HCT116 (cell line): ENCODE results near the gene COPZ1. TPM values are rescaled to one million over a fixed set of nuclear protein-coding genes. Genes with fewer than 3 reads are reported as not detected.

ENCODE experiments used
- ATAC-seq: fragments of 200-7000 bp; cut with Tn5 transposase; 2 replicates; pipeline ENCODE4 v1.9.1; 2020; ENCODE audit warnings: mild to moderate bottlenecking, moderate library complexity
- BruUV-seq: library from RNA; stranded (reverse); fragments of 400-500 nt; replicated peaks from 2 replicates; lab custom pipeline; 2021; lab: Mats Ljungman, UMichigan
- CTCF ChIA-PET: fragments of 300-600 bp; sonication (Branson Sonifier 250); formaldehyde crosslinking; loops from one replicate; lab custom pipeline; 2021; ENCODE audit warnings: antibody characterized with exemption; lab: Charles Lee
- POLR2A ChIA-PET: fragments of 300-600, 350-600 bp; sonication (Branson Sonifier 250); formaldehyde crosslinking; loops from one replicate; lab custom pipeline; 2021; ENCODE audit warnings: antibody characterized with exemption; lab: Charles Lee
- RAD21 ChIA-PET, 2 experiments: fragments of 300-600 bp; sonication (Branson Sonifier 250); formaldehyde crosslinking; loops; one replicate each; lab custom pipeline; 2023; ENCODE audit warnings: low total read pairs in 2 of 2; ENCODE audit not compliant: uncharacterized antibody in 2 of 2, unreplicated experiment in 2 of 2, low non-redundant PET in 1 of 2; lab: Charles Lee
- DNase-seq: peaks from one replicate; pipeline ENCODE4 v3.0.0-alpha.2; 2010; ENCODE audit warnings: low read depth, low spot score
- H2AFZ ChIP-seq: fragments of 200-600 bp; shearing (Covaris generic), sonication (generic); 2 replicates; pipeline ENCODE4 v1.6.1; 2017; ENCODE audit warnings: low read depth, mixed run types, mixed read lengths, antibody characterized with exemption, low read length; ENCODE audit not compliant: poor library complexity, severe bottlenecking
- H3K27ac ChIP-seq: 2 replicates; pipeline ENCODE4 v1.5.1; 2012; ENCODE audit warnings: low read depth, low read length
- H3K27me3 ChIP-seq: fragments of 200-600 bp; sonication (generic); 2 replicates; pipeline ENCODE4 v1.6.1; 2016; ENCODE audit warnings: mixed run types, low read length, mixed read lengths; ENCODE audit not compliant: insufficient read depth
- H3K36me3 ChIP-seq, 2 experiments: fragments of 200-500 bp in 1 of 2; fragments of 200-600 bp in 1 of 2; sonication (Bioruptor generic) in 1 of 2; sonication (generic) in 1 of 2; 2 replicates each; pipeline versions ENCODE4 v1.5.1 to v1.6.1; 2014 to 2016; ENCODE audit warnings: low read length in 2 of 2, inconsistent platforms in 1 of 2, mixed read lengths in 1 of 2, mixed run types in 1 of 2; ENCODE audit not compliant: insufficient read depth in 2 of 2, control insufficient read depth in 1 of 2
- H3K4me1 ChIP-seq, 2 experiments: fragments of 200-600 bp in 1 of 2; sonication (generic) in 1 of 2; 2 replicates each; pipeline versions ENCODE4 v1.5.1 to v1.6.1; 2012 to 2017; ENCODE audit warnings: low read length in 2 of 2, inconsistent platforms in 1 of 2, mild to moderate bottlenecking in 1 of 2, mixed read lengths in 1 of 2, mixed run types in 1 of 2, moderate library complexity in 1 of 2; ENCODE audit not compliant: insufficient read depth in 2 of 2, control insufficient read depth in 1 of 2
- H3K4me2 ChIP-seq: fragments of 200-600 bp; sonication (generic); 2 replicates; pipeline ENCODE4 v1.6.1; 2017; ENCODE audit warnings: mixed run types, low read length, mixed read lengths
- H3K4me3 ChIP-seq, 2 experiments: fragments of 200-600 bp in 1 of 2; sonication (generic) in 1 of 2; replicated peaks in 1 of 2; 2 replicates each; pipeline ENCODE4 v1.5.1; 2011 to 2016; ENCODE audit warnings: low read length in 2 of 2, control low read depth in 1 of 2, low read depth in 1 of 2, mild to moderate bottlenecking in 1 of 2, mixed read lengths in 1 of 2, mixed run types in 1 of 2
- H3K79me2 ChIP-seq: fragments of 200-600 bp; sonication (generic); 2 replicates; pipeline ENCODE4 v1.6.1; 2017; ENCODE audit warnings: mild to moderate bottlenecking, mixed run types, low read length, moderate library complexity, mixed read lengths; ENCODE audit not compliant: insufficient read depth
- H3K9ac ChIP-seq: fragments of 200-600 bp; sonication (generic); 2 replicates; pipeline ENCODE4 v1.6.1; 2016; ENCODE audit warnings: low read length, mixed read lengths
- H3K9me2 ChIP-seq: fragments of 200-600 bp; sonication (generic), shearing (Covaris generic); 2 replicates; pipeline ENCODE4 v1.6.1; 2017; ENCODE audit warnings: mixed run types, mild to moderate bottlenecking, moderate library complexity; ENCODE audit not compliant: insufficient read depth
- H3K9me3 ChIP-seq, 2 experiments: fragments of 200-500 bp in 1 of 2; fragments of 200-600 bp in 1 of 2; sonication (Bioruptor generic) in 1 of 2; sonication (generic) in 1 of 2; 2 replicates each; pipeline ENCODE4 v1.6.1; 2014 to 2017; ENCODE audit warnings: low read length in 2 of 2, mixed read lengths in 2 of 2, inconsistent platforms in 1 of 2, low read depth in 1 of 2, mild to moderate bottlenecking in 1 of 2, mixed run types in 1 of 2, moderate library complexity in 1 of 2; ENCODE audit not compliant: control insufficient read depth in 1 of 2, insufficient read depth in 1 of 2
- H4K20me1 ChIP-seq: fragments of 200-600 bp; sonication (generic), shearing (Covaris generic); 2 replicates; pipeline ENCODE4 v1.6.1; 2017; ENCODE audit warnings: mixed run types, mild to moderate bottlenecking, moderate library complexity; ENCODE audit not compliant: insufficient read depth
- CBX3 ChIP-seq: IDR thresholded peaks from 2 replicates; pipeline ENCODE4 v1.6.1; 2012; ENCODE audit warnings: low read depth
- FOSL1 ChIP-seq: IDR thresholded peaks from 2 replicates; pipeline ENCODE4 v1.6.1; 2012; ENCODE audit warnings: low read depth
- POLR2A ChIP-seq: IDR thresholded peaks from 2 replicates; pipeline ENCODE4 v1.7.0; 2011; ENCODE audit warnings: borderline replicate concordance; ENCODE audit not compliant: insufficient read depth, insufficient read length; ENCODE audit errors: extremely low read depth
- POLR2AphosphoS5 ChIP-seq: IDR thresholded peaks from 2 replicates; pipeline ENCODE4 v1.6.1; 2011; ENCODE audit warnings: mild to moderate bottlenecking, low read depth, low read length, moderate library complexity
- RAD21 ChIP-seq: IDR thresholded peaks from 2 replicates; pipeline ENCODE4 v1.6.1; 2012; ENCODE audit warnings: low read depth, mild to moderate bottlenecking
- TCF7L2 ChIP-seq: IDR thresholded peaks from 2 replicates; pipeline ENCODE4 v1.7.0; 2011; ENCODE audit warnings: borderline replicate concordance, inconsistent platforms; ENCODE audit not compliant: insufficient read depth, insufficient read length; ENCODE audit errors: extremely low read depth
- ZFX ChIP-seq: fragments of 450-650 bp; IDR thresholded peaks from 2 replicates; pipeline ENCODE4 v1.6.1; 2017
- intact Hi-C: fragments of 100-400 bp; cut with micrococcal nuclease; formaldehyde crosslinking; loops from 2 replicates; pipeline ENCODE4 v1.10.0; 2022
- total RNA-seq: library from RNA; stranded (reverse); gene quantifications from one replicate; pipeline ENCODE4 v1.2.1, GENCODE V29; 2021; ENCODE audit not compliant: unreplicated experiment
- TF ChIP-seq, protein P1 (sequence below): IDR thresholded peaks from 2 replicates; pipeline ENCODE4 v1.6.1; 2012

COPZ1 gene
- total RNA-seq, 1 experiment from 2014 or later: 191 TPM

GRCh38 chr12:54358945-54359761, 34.2 kb downstream of the COPZ1 start (continued):
- TF ChIP-seq FOSL1: peak; percentile 41; the same call in 1 of the 2 replicates
- TF ChIP-seq POLR2AphosphoS5: peak; percentile 57; the same call in 1 of the 2 replicates
- peak; percentile 59 for TF ChIP-seq TCF7L2
- no peak for TF ChIP-seq RAD21
- no peak for TF ChIP-seq POLR2A
- no peak; the same call in 1 of the 2 replicates for TF ChIP-seq ZFX

DNA sequence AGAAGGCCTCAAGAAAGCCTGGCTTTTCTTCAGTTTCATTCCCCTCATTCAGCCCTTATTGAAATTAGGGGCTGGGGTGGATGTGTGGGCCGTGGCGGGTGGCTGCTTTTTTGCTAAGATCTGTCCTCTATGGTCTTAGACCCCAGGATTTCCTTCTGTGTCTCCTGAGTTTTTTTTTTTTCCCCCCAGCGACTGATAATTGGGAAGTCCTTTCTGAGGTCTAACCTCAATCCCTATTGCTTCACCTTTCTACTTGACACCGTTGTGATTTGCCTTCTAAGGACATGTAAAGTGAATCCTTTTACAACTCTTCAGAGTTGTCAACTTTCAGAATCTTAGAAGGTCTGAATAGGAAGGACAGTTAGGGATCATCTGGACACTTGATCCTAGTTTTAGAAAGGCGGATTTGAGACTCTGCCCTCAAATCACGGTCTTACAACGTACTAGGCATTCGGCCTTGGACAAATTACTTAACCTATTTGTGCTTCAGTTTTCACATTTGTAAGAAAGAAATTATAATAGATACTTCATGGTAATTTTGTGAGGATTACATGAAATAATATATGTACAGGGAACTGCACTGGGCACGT, 34.9 kb downstream of the COPZ1 start:
- intact Hi-C loops: loop anchor here (1.0 to 5.0 kb wide), 5 partner anchors 33 to 140 kb away; partner anchors contain the start of gene COPZ1
- Histone ChIP-seq H3K9ac (peak overlapping the region; percentile 76), H3K4me1 (peaks cover 26 to 36% of the 10 kb centered on the region in 2 experiments), H2AFZ (no peak overlapping the region), H3K36me3 (no peaks in the 10 kb centered on the region), H4K20me1 (no peaks in the 10 kb centered on the region), H3K79me2 (no peaks in the 10 kb centered on the region), H3K27me3 (no peaks in the 10 kb centered on the region), H3K4me2 (peak overlapping the region; percentile 97), H3K9me2 (no peaks in the 10 kb centered on the region), H3K27ac (peak overlapping the region; percentile 54), H3K4me3 (peak overlapping the region; percentile 41 to 68), H3K9me3 (no peaks in the 10 kb centered on the region)
- ChIA-PET CTCF (interaction anchor here (0.7 to 3.3 kb wide), 22 partner anchors 8 to 343 kb away, joined by 3 to 27 read pairs (median 6); partner anchors contain the start of gene COPZ1), POLR2A (interaction anchor here (0.8 to 2.1 kb wide), 9 partner anchors 11 to 328 kb away, joined by 3 to 14 read pairs (median 6); partner anchors contain the start of genes CBX5, COPZ1 and HNRNPA1), RAD21 (interaction anchor here (0.6 to 1.4 kb wide), 6 partner anchors 35 to 140 kb away, joined by 3 to 5 read pairs (median 4); partner anchors contain the start of gene COPZ1 (in 1 of the 2))
- DNase-seq: no peak
- TF ChIP-seq CBX3: peak; percentile 47; the same call in 1 of the 2 replicates
- TF ChIP-seq, protein P1, sequence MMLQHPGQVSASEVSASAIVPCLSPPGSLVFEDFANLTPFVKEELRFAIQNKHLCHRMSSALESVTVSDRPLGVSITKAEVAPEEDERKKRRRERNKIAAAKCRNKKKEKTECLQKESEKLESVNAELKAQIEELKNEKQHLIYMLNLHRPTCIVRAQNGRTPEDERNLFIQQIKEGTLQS: no peak
- BruUV-seq: no TSS peak
- no peak for ATAC-seq
